Activated CD8-positive, alpha-beta memory T cell treated with anti-CD3 and anti-CD28 coated beads, Interleukin-2, amount 50 U/mL, for 24 hours (primary cell): ENCODE results near the gene REG1A.

Source experiments
- DNase-seq: peaks from one replicate; pipeline ENCODE4 v3.0.0-alpha.2; 2020; ENCODE audit errors: extremely low read depth

REG1A gene, protein sequence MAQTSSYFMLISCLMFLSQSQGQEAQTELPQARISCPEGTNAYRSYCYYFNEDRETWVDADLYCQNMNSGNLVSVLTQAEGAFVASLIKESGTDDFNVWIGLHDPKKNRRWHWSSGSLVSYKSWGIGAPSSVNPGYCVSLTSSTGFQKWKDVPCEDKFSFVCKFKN

DNA sequence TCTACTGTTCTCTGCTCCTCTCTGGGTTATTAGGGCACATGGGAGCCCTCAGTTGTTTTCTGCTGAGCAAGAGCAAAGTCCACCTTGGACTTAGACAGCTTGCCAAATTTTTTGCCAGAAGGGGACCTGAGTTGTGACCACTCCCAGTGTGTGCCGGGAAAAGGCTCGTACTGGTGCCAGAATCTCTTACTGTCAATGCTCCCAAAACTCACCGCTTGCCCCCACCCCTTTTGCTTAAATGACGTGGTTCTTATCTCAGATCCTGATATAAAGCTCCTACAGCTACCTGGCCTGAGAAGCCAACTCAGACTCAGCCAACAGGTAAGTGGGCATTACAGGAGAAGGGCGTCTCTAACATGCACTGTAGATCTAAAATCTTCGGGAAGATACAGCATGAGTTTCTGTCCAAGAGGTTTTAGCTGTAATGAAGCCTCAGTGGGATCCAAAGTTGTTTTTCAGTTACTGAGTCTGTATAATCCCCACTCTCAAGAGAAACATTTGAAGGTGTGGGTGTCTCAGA, at the start of gene REG1A:
TSS of gene REG1A (plus strand) at position 295 of the 520 bp plus-strand sequence. CDS start 374 bp downstream, outside the sequence.
- no peak for DNase-seq

DNA sequence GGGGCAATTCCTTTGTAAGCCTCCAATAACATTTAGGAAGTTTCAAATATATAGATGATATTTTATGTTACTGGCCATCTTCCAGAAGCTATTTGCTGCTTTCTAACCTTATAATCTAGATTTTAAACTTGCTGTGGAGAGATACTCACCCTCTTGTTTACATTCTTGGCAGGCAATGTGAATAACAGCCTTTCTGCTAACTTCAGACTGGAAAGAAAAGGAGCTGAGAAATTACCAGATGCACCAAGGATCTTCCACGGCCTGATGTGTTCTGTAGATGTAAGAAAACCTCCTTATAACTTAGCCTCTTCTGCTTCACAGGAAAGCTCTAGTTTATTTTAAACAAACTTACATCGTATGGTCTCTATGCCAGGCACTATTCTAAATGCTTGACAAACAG, 49.2 kb upstream of the REG1A start:
- DNase-seq = no peak

DNA sequence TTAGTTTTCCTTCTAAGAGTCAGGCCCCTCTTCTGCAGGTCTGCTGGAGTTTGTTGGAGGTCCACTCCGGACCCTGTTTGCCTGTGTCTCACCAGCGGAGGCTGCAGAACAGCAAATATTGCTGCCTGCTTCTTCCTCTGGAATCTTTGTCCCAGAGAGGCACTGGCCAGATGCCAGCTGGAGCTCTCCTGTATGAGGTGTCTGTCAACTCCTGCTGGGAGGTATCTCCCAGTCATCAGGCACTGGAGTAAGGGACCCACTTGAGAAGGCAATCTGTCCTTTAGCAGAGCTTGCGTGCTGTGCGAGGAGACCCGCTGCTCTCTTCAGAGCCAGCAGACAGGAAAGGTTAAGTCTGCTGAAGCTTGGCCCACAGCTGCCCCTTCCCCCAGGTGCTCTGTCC, 37.3 kb upstream of the REG1A start:
- DNase-seq = no peak

DNA sequence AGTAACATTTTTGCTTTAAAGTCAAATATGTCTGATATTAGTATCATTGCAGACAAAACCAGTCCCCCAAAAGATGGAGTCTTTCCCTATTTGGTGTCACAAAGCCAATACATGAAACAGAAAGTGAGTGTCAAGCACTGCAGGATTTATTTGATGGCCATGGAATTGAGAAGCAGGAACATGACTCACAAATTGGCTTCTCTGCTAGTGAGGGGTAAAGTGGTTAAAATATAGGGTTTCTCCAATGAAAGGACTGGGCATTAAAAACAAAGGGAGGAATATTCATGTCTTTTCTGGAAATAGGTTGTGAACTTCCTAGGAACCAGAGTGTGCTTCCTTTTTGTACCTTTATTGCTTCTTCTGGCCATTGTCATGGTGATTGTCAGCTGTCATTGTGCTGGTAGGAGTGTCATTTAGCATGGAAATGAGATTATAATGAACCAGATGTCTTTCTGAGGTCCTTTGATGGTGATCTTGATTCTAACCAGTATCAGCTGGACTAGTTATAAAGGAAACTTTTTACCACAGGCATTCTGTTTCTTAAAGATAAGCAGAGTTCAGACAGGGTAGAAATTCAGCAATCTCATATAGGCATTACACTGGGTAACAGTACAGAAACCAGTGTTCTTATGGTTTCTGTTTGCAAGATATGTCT, 36.6 kb upstream of the REG1A start:
- DNase-seq = no peak

DNA sequence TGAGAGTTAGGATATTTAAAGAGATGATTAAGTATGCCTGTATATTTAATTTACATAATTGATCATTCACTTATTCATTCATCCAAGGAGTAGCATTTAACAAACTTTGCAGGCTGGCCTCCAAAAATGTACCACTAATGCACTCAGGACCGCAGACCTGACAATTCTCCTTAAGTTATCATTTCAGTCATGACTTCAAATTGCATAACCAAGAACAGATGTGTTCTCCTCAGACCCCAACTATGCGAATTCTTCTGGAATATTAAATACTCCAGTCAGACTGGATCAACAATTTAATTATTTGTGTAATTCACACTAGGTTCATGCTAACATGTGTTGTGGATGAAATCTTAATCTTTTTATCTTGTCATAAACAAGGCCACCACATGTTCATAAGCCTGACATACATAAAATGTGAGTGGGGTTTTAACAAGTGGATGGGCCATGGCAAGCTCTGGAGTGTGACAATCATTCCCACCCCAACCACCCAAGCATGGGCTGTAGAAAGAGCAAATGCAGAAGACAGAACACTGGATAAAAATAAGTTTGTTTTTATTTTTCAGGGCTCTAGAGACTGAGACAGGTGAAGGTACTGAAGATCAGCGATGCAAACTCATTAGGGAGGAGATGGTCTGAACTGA, 35.7 kb upstream of the REG1A start:
- DNase-seq = no peak

DNA sequence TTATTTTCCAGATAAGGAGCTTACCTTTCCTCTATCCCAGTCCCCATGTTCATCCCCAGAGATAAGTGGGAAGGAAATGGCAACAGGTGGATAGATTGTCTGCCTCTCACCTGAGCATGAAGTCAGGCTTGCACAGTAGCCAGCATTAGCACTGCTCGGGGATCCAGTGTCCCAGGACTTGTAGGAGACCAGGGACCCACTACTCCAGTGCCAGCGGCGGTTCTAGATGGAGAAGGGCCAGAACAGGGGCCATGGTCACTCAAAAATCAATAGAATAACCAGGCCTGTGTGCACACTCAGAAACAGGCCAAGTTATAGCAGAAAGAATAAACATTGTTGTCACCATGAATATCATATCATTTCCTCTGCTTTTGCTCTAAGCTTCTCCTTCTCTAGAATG, 34.9 kb upstream of the REG1A start:
- DNase-seq = no peak

DNA sequence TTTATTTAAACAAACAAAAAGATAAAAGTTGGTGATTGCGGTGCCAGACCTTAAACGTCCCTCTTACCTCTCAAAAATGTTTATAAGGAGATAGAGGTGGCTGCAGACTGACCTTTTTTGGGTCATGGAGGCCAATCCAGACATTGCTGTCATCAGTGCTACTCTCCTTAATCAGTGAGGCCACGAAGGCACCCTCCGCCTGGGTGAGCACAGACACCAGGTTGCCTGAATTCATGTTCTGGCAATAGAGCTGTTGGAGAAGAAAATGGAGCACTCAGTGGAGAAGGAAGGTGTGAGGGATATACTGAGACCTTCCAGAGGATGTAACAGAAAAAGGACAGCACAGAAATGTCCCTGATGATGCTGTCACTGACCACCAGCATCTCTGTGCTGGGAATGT, 34.0 kb upstream of the REG1A start:
- no peak for DNase-seq

DNA sequence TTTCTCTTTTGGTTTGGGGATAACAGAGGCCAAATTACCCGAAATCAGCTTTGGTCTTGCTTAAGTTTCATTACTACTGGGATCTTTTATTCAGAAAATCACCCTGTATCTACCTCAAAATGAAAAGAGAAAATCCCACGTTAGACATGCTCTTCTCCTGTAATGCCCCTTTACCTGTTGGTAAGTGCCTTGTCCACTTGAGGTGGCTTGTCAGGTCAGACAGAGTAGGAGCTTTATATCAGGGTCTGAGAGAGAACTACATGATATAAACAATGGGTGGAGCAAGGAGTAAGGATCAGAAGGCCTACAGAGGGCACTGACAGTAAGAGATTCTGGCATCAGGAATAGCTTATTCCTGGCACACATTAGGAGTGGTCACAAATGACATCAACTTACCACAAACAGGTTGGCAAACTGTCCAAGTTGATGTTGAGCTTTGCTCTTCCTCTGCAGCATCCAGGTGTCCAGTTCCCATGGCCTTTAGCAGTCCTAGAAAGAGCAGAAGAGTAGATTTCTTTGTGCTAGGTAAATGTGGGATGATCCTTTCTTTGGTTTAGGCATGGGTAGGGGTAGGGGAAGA, 32.4 kb upstream of the REG1A start, which contains the start of gene REG1B:
TSS of gene REG1B (minus strand) at position 209 of the 580 bp plus-strand sequence. CDS start 381 bp downstream, outside the sequence.
- no peak for DNase-seq

DNA sequence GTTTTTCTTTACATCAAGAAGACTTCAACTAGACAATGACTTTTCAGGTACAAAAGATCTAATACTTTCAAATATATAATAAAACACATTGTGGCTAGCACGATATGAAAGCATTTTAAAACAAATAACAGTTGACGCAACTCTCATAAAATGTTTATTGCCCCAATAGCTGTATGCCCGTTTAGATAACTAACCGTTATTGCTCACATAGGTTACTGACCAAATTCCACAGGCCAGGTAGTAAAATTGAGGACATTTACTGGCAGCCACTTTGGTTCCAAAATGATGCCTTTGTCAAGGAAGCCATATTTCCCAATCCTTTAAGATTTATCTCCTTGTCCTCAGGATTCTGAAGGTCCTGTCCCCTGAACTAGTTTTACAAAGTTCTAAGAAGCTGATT, 29.6 kb upstream of the REG1A start:
- DNase-seq = no peak

DNA sequence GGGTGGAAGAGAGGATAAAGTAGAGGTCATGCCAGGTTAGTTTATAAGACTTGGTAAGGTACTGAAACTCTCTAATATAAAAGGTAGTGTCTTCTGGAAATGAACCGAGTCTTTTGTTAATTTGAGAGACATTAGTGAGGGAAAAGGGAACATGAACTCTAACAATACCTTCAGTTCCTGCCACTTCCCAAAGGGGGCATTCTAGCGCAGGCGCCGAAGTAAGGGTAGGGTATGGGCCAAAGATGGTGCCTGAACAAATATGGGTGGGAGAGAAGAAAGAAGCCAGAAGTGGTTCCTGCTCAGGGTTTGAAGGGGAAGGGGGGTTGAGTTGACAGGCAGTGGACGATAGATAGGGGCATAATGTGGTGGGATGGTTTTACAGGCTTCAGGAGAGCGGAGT, 22.4 kb upstream of the REG1A start:
- no peak for DNase-seq

DNA sequence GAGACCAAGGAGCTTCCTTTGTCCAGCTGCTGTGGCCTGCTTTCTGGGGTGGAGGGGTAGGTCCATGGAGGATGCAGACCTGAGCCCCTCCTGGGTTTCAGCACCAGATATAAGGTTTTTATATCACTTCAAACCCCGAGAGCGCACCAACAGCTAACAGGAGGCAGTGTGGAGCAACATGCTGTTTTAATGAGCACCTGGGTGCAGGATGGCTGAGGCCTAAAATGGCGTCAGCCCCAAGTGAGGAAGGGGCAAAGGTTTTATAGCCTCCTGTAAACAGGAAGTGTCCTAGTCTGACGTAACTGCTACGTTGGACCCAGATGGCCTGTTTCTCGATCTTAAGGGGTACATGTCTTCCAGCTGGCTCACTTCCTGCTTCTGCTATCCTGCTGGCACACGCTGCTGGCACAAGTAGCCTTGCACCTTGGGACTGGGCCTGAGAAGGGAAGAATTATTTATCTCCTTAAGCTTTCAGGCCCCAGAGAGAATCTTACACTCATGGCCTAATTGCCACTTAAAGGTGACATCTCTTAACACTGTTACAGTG, 21.1 kb upstream of the REG1A start:
- DNase-seq = no peak

DNA sequence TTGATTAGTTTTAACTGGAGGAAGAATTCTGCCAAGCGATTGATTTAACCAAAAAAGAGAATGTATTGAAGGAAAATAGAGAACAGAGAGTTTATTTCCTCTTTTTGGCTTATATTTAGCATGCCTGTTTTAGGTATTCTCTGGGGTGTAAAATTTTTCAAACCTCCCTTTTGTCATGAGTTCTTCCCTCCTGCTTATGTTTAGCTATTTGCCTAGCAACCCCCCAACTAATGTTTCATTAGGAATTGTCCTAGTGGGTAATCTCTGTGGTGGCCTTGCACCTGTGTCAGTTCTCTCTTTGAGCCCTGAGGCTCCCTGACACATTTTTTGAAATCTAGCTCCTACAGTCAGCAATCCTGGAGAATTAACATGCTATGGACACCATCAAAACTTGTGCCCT, 20.0 kb upstream of the REG1A start:
- no peak for DNase-seq

DNA sequence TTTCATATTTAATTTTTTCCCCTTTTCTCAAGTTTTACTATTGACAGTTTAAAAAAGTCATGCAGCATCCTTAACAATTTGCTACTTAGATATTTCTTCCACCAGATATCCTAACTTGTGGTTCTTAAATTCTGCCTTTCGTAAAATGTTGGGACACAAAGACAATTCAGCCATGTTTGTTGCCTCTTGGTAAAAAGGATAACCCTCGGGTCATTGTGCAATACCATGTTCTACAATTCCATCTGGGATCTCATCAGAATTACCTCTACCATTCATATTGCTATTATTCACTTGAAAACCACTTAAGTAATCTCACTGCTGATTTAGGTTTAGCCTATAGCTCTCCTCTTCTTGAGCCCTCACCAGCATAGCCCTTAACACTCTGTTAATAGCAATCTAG, 19.3 kb upstream of the REG1A start:
- no peak for DNase-seq

DNA sequence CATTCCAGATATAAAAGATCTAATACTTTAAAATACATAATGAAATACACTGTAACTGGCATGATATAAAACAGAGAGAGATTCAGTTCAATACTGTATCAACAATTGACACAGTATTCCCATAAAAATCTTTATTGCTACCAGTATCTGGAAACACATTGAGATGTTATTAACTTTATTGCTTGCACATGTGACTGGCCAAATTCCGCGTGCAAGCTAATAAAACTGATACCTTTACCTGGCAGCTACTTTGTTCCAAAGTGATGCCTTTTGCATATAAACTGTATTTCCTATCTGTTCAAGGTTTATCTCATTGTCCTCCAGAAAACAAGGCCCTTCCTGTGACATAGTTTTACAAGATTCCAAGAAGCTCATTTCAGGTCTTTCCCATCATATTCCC, 17.1 kb upstream of the REG1A start:
- DNase-seq = no peak

DNA sequence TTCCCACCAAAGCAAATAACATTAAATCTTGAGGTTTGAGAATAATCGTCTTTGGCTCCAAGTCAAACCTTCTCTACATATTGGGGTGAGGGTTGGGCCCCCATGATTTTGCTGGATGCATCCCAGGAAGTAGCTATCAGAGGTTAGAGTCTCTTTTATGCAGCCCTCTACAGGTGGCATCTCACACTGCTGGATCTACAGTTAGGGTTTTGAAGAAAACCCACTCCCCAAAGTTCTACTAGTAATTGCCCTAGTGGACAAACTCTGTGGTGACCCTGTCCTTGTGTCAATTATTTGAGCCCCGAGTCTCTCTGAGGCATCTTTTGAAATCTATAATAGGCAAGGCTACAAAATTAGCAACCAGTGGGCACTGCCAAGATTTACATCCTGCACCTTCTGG, 15.0 kb upstream of the REG1A start:
- DNase-seq = no peak

DNA sequence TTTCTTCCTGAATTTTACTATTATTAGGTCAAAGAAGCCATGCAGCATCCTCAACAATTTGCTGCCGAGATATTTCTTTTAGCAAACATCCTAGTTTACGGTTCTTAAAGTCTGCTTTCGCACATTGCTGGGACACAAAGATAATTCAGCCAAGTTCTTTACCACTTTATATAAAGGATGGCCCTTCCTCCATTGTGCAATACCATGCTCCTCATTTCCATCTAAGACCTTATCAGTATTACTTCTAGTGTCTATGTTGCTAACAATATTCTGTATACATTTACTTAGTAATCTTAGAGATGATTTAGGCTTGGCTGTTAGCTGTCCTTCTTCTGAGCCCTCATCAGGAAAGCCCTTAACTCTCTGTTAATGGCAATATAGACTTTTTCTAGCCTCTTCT, 8.0 kb upstream of the REG1A start:
- no peak for DNase-seq

DNA sequence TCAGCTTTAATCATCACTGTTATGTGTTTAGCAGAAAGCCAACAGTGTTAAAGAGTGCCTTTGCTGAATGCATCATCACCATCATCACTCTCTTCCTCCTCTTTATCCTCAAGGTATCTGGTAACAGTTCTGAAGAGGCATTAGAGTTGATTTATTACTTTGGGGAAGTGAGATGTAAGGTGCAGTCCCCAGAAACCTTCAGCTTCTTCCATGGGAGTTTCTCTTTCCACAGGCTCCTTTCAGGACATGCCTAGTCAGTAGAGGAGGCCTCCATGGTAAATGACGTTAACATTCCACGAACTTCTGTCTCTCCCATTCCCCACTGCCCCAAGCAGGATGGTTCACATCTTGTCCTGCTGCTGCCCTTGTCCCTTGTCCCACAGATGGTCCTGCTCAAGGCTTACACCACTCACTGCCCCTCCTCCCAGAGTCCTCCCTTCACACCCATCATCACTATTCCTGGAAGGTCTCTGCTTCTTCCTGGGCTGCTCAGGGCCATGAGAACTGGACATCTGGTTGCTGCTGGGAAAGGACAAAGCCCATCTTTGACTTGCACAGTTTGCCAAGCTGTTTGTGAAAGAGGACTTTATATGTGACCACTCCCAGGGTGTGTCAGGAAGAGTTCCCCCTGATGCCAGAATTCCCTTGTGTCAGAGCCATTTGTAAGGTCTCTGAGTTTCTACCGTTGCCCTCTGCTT, 5.3 kb upstream of the REG1A start:
- DNase-seq = no peak

DNA sequence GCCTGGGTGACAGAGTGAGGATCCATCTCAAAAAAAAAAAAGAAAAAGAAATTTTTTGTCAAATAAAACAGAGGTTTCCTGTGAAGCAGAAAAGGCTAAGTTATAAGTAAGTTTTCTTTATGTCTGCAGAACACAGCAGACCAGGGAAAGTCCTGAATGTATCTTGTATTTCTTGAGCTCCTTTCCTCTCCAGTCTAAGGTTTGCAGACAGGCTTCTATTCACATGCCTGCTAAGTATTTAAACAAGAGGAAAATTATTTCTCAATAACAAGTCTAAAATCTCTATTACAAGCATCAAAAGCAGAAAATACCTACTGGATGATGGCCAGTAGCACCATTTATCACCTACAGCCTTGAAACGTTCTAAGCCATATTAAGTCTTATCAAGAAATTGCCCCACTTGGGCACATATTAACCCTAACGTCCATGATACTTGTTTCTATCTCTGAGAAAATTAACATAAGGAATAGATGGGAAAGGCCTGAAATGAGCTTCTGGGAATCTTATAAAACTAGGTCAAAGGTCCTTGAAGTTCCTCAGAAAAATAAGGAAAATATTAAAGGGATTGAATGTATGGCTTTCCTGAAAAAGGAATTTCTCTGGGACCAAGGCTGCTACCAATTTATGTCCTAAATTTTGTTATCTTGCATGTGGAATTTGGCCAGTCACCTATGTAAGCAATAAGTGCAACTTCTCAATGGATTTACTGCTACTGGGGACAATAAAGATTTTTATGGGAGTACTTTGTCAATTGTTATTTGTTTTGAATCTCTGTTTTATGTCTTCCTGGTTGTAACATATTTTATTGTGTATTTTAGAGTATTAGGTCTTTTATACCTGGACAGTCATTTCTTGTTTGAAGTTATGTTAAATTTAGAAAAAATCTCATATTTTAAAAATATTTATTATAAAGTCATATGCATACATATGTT, 3.0 kb upstream of the REG1A start:
- no peak for DNase-seq

DNA sequence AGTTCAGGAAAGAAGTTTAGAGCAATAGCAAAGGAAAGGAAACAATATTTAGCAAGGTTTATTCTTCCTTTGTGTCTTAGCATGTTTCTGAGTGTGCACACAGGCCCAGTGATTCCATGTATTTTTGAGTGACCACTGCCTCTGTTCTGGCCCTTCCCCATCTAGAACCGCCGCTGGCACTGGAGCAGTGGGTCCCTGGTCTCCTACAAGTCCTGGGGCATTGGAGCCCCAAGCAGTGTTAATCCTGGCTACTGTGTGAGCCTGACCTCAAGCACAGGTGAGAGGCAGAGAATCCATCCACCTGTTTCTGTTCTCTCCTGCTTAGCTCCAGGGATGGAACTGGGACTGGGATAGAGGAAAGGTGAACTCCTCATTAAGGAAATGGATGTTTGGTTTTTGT, 2.4 kb downstream of the REG1A start:
- DNase-seq = no peak

DNA sequence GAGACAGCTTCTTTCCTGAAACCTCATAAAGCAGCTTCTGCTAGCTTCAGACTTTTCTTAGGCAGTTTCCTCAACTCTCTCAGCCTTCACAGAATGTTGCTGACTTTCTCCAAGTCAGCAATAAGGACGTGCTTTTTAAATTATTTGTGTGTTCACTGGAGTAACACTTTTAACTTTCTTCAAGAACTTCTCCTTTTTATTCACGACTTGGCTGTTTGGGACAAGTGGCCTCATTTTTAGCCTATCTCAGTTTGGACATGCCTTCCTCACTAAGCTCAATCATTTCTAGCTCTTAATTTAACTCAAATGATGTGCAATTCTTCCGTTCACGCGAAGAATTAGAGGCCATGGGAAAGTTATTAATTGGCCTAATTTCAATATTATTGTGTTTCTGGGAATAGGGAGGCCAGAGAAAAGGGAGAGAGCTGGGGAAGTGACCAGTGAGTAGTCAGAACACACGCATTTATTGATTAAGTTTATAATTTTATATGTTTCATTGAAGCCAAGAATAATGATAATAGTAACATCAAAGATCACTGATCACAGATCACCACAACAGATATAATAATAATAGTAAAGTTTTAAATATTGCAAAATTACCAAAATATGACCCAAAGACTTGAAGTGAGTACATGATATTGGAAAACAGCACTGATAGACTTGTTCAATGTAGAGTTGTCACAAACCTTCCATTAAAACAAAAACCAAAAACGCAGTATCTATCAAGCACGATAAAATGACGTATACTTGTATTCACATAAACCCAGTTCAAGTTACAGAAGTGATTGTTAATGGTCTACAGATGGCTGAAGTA, 4.8 kb downstream of the REG1A start:
- no peak for DNase-seq
